SU-DHL-6 (cell line): ENCODE measurements around the gene OR8J1.

Experiments
- CTCF ChIP-seq: fragments of 200-600 bp; sonication (generic); IDR thresholded peaks from one replicate; pipeline ENCODE4 v1.5.1; 2017; ENCODE audit warnings: antibody characterized with exemption, mild to moderate bottlenecking, low read length, moderate library complexity; ENCODE audit not compliant: insufficient read depth, poor library complexity, severe bottlenecking
- EZH2phosphoT487 ChIP-seq: fragments of 200-600 bp; sonication (generic), shearing (Covaris generic); conservative IDR thresholded peaks from 2 replicates; pipeline ENCODE4 v1.6.1; 2018; ENCODE audit warnings: mild to moderate bottlenecking, antibody characterized with exemption, low read length, moderate library complexity, mixed read lengths

GRCh38 chr11:56345739-56346138 is 8.4 kb upstream of the OR8J1 start, which contains the start of gene OR8K1:
- no peak for TF ChIP-seq CTCF
- TF ChIP-seq EZH2phosphoT487: no peak
